ENCODE measurements around the gene FRMPD1.
"Not testable (repeated sequence)": the region's sequence is repeated elsewhere in the genome, so short reads cannot be mapped to it uniquely, and the experiment has no call there.

Gene FRMPD1

DNA sequence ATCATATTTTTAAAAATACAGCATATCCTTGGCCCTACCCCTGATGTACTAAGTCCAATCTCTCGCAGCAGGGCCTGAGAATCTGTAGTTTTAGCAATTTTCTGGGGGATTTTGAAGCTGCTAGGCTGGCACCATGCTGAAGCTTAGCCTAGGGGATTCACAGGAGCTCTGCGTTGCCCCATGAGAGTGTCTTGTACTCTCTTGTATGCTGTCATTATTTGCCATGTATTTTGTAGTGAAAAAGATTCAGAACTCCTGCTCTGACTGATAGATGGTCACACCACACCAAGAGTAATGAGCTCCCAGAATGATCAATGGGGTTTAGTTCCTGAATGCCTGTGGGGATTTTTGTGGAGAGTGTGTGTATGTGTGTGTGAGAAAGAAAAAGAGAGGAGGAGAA, 82.2 kb downstream of the FRMPD1 start:
- DNase-seq (ENCODE audit: low spot score), result no peak

DNA sequence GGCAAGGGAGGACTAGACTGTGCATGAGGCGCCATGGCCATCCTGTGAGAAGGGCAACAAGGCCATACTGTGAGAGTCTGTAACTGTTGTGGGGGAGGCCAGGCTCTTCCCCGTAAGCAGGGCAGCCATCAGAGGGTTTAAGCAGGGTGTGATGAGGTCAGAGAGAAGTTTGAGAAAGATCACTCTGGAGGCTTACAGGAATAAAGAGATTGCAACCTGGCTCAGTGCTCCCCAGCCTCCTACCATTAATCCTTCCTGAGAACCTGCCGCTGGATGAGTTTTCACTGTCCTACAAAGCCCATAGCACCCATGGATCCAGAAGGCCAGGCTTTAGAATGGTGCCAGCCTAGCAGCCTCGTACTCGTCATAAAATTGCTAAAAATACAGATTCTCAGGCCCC, 88.5 kb downstream of the FRMPD1 start:
- no peak for DNase-seq (ENCODE audit: low spot score)

DNA sequence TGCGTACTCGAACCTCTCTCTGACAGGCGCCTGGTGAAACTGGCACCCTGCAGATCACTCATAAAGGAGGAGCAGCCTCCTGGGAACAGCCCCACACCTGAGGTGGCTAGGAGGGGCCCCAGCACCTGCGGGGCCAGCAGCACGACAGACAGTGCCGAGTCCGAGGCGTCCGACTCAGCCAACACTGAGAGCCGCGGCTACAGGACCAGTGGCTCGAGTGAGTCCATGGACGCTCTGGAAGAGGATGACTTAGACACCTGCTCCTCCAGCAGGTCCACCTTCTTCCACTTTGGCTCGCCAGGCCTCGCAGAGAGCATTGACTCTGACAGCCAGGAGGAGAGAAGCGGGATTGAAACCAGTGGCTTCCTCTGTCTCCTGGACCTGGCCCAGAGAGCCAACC, 89.4 kb downstream of the FRMPD1 start:
- no peak for DNase-seq (ENCODE audit: low spot score)

DNA sequence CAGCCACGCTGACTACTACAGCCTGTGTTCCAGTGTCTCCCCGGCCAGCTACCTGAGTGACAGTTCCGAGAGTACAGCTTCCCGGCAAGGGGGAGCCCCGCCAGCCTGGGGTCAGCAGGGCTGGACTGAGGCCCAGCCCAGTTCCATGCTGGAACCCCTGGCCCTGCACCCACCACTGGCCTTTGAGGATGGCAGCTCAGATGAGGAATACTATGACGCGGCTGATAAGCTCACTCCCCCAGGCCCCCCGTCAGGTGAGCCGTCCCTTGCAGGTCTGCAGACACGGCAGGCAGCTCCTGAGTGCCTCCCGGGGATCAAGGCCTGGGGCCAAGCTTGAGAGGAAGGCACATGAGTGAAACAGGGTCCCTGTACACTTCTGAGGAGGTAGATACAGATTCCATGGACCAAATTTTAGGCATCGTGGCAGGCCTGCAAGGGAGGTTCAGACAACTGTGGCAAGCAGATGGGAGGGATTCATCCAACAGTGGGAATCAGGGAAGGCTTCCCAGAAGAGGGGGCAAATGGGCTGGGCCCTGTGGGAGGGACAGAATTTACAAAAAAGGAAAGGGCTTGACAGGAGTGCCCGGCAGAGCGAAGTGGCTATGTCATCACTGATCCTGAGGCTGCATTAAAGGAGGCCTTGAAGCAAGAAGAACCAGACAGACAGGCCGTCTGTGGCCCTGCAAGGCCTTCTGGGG, 90.0 kb downstream of the FRMPD1 start:
- DNase-seq (ENCODE audit: low spot score), result no peak

DNA sequence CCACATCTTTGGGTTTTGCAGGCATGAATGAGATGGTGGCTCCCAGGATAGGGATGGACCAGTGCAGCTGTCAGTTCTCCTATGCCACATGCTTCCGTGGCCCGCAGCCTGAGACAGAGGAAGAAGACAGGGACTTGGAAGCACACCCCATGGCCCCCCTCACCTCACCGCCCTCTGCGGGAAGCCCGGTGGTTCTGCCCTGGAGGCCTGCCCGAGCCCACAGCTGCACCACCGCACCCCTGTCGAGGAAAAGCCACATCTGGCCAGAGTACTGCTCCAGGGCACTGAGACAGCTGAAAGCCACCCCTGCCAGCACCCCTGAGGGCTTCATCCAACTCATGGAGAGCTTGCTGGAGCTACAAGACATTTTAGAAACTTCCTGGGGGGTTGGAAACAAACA, 95.2 kb downstream of the FRMPD1 start:
- DNase-seq (ENCODE audit: low spot score), result no peak

DNA sequence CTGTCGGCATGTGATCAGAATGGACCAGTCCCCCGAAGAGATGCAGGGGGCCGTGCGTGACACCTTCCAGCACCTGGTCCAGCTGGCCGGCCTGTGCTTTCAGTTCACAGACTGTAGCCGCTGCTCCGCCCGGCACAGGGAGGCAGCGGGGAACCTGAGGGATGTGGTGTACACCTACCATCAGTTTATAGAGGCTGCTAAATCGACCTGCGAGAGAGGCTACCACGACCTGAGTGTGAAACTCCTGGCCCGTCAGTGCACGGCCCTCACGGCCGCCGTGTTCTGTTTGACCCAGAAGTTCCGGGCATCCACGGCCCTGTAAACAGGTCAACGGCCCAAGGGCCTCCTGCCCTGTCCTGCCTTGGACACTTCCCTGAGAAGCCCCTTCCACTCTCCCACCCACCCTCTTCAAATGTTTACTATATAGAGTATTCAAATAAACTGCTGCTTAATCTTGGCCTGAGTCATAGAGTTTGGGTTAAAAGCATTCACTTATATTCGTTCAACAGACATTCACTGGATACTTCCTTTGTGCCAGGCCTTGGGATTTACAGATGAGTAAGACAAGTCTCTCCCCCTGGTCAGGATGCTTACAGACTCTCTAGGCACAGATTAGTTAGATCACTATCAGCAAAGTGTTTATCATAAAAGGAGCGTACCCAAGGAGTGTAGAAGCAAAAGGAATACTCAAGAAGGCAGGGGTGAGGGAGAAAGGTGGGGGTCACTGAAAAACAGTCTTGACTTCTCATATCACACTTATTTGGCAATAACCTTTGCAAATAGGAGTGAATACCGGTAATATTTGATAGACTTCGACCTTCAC, 95.9 kb downstream of the FRMPD1 start:
- no peak for DNase-seq (ENCODE audit: low spot score)

DNA sequence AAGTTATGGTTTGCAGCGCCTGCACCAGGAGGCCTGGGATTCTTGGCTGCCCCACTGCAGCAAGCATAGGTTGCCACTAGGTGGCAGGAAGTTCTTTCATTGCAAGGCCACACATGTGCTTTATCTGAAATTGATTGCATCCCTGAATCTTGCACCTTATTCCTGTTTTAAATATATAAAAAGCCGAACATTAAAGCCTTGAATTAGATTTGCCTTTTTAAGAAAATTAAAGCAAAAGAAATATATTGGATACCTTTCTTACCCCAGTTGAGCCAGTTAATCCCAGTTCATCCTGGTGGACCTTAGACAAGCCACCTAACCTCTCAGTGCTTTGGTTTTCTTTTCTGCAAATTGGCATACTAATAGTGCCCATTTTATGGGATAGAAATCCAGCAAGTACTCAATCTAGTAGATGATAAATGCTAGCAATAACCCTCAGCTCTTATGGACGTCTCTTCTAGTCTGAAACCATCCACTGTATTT, 96.6 kb downstream of the FRMPD1 start:
- DNase-seq (ENCODE audit: low spot score), result peak; percentile 88

DNA sequence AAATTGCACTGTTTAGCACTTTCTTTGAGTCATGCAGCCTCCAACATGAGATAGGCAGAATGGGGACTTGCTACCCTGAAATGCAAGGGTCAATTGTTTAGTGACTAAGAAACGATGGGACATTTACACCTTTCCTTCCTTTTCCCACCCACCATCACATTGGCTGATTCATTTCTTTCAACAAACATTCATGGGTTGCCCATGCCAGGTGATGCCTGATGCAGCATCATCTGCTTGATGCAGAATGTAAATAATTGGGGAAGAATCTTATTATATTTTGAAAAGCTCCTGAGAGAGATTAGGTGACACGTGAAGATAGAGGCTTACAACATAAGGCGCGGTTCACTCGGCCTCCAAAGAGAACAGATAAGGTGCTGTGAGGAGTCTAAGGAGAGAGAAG, 98.4 kb downstream of the FRMPD1 start:
- no peak for DNase-seq (ENCODE audit: low spot score)

DNA sequence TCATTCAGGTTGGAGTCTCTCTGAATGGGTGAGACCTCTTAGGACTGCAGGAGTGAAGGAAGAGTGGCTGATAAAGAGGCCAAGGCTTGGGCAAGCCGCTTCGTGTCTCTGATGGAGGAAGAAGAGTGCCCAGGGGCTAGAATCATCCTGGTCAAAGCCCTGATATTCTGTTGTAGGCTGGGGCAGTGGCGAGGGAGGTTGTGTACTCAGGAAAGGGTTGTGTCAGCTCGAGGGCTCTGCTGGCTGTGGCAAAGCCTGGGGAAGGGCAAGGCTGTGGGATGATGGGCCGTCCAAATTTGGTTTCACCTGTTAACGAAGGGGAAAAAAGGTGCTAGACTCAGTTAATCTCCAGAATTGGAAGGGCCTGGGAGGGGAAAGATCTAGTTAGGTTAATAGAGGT, 100.4 kb downstream of the FRMPD1 start:
- no peak for DNase-seq (ENCODE audit: low spot score)

DNA sequence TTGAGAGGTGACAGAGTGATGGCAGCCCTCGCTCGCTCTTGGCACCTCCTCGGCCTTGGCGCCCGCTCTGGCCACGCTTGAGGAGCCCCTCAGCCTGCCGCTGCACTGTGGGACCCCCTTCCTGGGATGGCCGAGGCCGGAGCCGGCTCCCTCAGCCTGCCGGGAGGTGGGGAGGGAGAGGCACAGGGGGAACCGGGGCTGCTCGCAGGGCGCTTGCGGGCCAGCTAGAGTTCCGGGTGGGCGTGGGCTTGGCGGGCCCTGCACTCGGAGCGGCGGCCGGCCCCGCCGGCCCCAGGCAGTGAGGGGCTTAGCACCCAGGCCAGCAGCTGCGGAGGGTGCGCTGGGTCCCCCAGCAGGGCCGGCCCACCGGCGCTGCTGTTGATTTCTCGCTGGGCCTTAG, 101.0 kb downstream of the FRMPD1 start:
- DNase-seq (ENCODE audit: low spot score), result not testable (repeated sequence)

DNA sequence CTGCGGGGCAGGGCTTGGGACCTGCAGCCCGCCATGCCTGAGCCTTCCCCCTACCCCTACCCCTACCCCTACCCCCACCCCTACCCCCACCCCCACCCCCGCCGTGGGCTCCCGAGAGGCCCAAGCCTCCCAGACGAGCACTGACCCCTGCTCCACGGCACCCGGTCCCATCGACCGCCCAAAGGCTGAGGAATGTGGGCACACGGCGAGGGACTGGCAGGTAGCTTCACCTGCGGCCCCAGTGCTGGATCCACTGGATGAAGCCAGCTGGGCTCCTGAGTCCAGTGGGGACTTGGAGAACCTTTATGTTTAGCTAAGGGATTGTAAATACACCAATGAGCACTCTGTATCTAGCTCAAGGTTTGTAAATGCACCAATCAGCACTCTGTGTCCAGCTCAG, 101.4 kb downstream of the FRMPD1 start:
- DNase-seq (ENCODE audit: low spot score), result not testable (repeated sequence)

DNA sequence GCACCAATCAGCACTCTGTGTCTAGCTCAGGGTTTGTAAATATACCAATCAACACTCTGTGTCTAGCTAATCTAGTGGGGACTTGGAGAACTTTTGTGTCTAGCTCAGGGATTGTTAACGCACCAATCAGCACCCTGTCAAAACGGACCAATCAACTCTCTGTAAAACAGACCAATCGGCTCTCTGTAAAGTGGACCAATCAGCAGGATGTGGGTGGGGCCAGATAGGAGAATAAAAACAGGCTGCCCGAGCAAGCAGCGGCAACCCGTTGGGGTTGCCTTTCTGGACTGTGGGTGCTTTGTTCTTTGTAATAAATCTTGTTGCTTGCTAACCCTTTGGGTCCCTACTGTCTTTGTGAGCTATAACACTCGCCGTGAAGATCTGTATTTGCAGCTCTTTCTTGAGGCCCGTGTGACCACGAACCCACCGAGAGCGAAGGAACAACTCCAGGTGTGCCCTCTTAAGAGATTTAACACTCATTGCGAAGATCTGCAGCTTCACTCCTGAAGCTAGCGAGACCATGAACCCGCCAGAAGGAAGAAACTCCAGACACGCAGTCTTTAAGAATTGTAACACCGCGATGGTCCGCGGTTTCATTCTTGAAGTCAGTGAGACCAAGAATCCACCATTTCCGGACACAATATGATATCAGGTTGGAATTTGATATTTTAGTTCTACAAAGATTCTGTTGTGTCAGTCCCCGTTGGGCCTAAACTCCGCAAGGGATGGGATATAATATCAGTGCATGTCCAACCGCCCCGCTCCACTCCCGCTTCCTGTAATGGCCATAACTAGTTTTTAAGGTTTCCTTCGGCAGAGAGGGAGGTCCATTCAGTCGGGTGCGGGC, 102.1 kb downstream of the FRMPD1 start:
- no peak for DNase-seq (ENCODE audit: low spot score)

DNA sequence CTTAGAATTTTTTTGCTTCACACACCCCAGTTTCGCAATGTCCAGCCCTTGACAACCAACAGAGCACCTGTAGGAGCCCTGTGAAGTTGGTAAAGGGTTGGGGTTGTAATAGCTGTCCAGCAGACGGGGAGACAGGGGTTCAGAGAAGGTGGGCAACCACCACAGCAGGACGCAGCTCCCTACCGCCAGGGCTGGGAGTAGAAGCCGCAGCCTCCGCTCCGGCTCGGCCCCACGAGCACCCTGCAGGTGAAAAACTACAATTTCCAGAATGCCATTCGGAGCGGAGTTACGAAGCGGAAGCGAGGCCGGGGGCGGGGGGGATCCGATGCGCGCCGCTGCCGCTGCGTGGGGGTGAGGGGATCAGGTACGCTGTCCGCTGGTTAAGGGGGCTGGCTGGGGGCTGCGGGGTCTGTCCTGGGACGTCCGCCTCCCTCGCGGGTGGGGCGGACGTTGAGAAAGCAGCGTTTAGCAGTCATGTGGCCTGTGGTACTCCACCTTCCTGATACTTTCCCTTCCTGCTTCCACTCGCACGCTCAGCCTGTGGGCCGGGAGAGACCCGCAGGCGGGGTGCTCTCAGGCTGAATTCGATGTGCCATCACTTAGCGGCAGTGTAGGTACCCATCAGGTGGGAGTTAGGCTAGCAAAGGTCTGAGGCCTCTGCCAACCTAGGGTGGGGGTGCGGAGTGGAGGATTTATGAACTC, 102.9 kb downstream of the FRMPD1 start, which contains the start of gene TRMT10B:
Gene TRMT10B (plus strand): TSS at position 317 of the 702 bp plus-strand sequence. CDS start 8,127 bp downstream, outside the sequence.
- DNase-seq (ENCODE audit: low spot score), result peak; percentile 95

DNA sequence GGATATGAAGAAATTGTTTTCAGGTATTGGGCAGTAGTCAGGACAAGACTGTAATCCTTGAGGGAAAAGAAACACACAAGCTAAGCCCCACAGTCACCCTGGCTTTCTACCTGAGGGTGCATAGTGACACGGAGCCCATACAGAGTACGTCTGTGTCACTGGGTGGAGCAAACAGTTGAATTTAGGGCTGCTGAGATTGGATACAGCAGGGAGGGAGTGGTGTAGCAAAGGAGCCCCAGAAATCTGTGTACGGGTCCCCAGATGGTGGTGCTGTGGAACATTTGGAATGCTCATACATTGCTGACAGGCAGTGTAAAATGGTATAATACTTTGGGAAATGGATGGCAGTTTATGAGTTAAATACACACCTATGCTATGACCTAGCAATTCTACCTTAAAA, 108.0 kb downstream of the FRMPD1 start:
- DNase-seq (ENCODE audit: low spot score), result no peak

DNA sequence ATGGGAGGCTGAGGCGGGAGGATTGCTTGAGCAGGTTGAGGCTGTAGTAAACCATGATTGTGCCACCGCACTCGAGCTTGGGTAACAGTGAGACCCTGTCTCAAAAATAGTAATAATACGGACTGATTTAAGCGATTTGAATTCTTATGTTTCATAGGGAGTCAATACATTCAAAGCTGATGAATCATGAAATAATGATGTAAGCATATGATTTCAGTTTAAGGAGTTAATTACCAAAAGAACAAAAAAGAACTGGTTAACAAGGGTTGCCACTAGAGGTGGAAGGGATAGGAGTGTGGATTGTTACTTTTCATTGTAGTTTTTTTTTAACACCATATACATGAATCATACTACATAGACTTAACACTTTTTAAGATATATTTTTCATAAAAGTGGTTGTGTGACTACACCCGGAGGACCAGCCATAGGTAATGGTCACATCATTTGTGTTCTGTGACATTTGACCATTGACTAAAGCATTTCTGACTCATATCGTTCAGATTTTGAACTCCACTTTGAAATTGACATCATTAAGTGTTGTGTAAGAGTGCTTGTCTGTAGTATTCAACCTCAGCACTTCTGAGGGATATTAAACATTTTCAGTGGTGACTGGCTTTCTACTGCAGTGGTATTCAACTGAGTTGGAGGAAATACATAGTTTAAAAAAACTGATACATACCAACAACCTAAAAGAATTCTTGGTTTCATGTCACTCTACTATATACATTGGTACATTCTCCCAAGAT, 109.8 kb downstream of the FRMPD1 start:
- DNase-seq (ENCODE audit: low spot score), result no peak

DNA sequence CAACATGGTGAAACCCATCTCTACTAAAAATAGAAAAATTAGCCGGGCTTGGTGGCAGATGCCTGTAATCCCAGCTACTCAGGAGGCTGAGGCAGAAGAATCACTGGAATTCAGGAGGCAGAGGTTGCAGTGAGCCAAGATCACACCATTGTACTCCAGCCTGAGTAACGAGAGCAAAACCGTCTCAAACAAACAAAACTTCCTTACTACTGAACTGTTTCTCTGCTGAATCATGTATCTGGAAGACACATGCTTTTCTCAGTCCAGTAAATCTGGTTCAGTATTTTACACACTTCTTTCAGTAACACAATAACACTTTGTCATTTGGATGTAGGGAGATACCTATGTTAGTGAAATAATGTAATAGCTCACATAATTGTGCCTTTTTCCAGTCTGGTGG, 110.8 kb downstream of the FRMPD1 start:
- no peak for DNase-seq (ENCODE audit: low spot score)

DNA sequence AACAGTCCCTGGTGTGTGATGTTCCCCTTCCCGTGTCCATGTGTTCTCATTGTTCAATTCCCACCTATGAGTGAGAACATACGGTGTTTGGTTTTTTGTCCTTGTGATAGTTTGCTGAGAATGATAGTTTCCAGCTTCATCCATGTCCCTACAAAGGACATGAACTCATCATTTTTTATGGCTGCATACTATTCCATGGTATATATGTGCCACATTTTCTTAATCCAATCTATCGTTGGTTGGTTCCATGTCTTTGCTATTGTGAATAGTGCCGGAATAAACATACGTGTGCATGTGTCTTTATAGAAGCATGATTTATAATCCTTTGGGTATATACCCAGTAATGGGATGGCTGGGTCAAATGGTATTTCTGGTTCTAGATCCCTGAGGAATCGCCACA, 114.5 kb downstream of the FRMPD1 start:
- not testable (repeated sequence) for DNase-seq (ENCODE audit: low spot score)

DNA sequence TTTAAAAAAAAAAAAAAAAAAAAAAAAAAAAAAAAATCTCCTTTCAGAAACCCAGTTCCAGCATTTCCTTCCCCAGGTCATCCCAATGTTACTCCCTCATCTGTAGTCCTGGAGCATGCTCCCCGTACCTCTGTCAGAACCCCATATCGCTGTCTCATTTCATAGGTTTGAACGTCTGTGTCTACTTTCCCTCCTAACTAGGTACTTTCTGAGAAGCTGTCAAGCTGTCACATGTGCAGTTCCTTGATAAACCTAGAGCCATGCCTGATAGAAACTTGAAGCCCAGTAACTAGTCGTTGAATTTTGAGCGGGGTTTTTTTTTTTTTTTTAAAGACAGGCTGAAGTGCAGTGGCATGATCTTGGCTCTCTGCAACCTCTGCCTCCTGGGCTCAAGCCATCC, 118.6 kb downstream of the FRMPD1 start:
- no peak for DNase-seq (ENCODE audit: low spot score)

DNA sequence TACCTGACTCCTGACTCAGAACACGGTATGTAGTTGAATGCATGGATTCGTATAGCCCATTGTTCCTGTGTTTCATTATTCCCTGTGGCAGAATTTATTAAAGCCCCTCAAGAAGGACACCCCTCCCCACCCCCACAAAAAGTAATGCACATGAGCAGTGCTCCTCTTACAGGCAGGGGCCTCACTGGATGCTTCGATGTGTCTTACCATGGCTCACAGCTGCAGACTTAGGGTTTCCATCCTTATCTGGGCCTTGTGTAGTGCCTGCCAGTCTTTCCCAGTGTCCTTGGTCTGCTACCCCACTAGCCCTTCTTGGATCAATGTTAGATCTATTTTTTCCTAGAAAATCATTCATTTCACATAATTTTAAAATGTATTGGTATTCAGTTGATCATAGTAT, 119.2 kb downstream of the FRMPD1 start:
- DNase-seq (ENCODE audit: low spot score), result no peak

DNA sequence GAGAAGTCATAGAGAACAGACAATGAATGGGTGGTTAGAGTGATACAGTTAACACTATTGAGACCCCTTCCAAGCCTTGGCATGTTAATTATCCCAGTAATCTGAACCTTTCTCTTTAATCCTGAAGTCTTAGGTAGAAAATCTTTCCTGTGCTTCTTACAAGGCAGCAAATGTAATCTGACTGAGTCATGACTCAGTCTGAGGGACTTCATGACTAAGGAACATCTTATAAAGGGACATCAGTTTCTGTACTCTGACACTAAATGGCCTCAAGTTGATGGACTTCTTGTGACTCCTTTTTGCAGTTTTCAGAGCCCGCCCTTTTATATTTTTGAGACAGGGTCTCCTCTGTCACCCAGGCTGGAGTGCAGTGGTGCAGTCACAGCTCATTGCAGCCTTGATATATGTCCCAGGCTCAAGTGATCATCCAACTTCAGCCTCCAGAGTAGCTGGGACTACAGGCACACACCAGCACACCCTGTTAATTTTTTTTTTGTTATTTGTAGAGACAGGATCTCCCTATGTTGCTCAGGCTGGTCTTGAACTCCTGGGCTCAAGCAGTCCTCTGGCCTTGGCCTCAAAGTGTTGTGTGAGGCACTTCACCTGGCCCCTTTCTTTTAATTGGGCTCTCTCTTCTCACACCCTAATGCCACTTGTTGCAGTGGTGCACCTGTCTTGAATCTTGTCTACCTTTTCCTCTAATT, 124.6 kb downstream of the FRMPD1 start:
- no peak for DNase-seq (ENCODE audit: low spot score)

Data from iPS-NIHi11 (cell line).